H1 (cell line): ENCODE results near the gene RTTN. TPM values are rescaled to one million over a fixed set of nuclear protein-coding genes. Genes with fewer than 3 reads are reported as not detected.

Source experiments
- CTCF ChIA-PET: fragments of 300-600 bp; sonication (Branson Sonifier 250); formaldehyde crosslinking; loops from one replicate; lab custom pipeline; 2021; ENCODE audit not compliant: partially characterized antibody; lab: Charles Lee
- POLR2A ChIA-PET: fragments of 300-600 bp; sonication (Branson Sonifier 250); formaldehyde crosslinking; loops from one replicate; lab custom pipeline; 2021; ENCODE audit warnings: inconsistent platforms; ENCODE audit not compliant: partially characterized antibody; lab: Charles Lee
- DNase-seq, 2 experiments: peaks; one replicate each; pipeline versions ENCODE4 v3.0.0 to v3.0.0-alpha.2; 2010 to 2022; ENCODE audit warnings: low spot score in 2 of 2, low read depth in 1 of 2, mixed read lengths in 1 of 2
- FAIRE-seq: peaks from 2 replicates; lab custom pipeline; 2011; peaks lifted over from hg19 to GRCh38; lab: Jason Lieb, UNC
- H2AFZ ChIP-seq: 2 replicates; pipeline ENCODE4 v1.8.1; 2012; ENCODE audit warnings: low read length, inconsistent platforms
- H2AK5ac ChIP-seq: 2 replicates; pipeline ENCODE4 v1.6.1; 2013; ENCODE audit warnings: low read depth, low read length
- H2BK120ac ChIP-seq: replicated peaks from 2 replicates; pipeline ENCODE3; 2013; ENCODE audit warnings: low read depth, low read length, inconsistent platforms
- H2BK12ac ChIP-seq: 2 replicates; pipeline ENCODE4 v1.6.1; 2013; ENCODE audit warnings: low read depth, low read length
- H2BK15ac ChIP-seq: 2 replicates; pipeline ENCODE4 v1.6.1; 2013; ENCODE audit warnings: low read length
- H2BK20ac ChIP-seq: 2 replicates; pipeline ENCODE4 v1.6.1; 2013; ENCODE audit warnings: low read length
- H2BK5ac ChIP-seq: 2 replicates; pipeline ENCODE4 v1.6.1; 2013; ENCODE audit warnings: low read depth, low read length
- H3K14ac ChIP-seq: 2 replicates; pipeline ENCODE4 v1.6.1; 2013; ENCODE audit warnings: inconsistent platforms; ENCODE audit not compliant: insufficient read length
- H3K18ac ChIP-seq: 2 replicates; pipeline ENCODE4 v1.6.1; 2013; ENCODE audit warnings: low read length; ENCODE audit errors: extremely low read depth
- H3K23ac ChIP-seq: 2 replicates; pipeline ENCODE4 v1.6.1; 2013; ENCODE audit warnings: inconsistent platforms; ENCODE audit not compliant: insufficient read length
- H3K23me2 ChIP-seq: 2 replicates; pipeline ENCODE4 v1.6.1; 2013; ENCODE audit warnings: low read depth, low read length
- H3K27ac ChIP-seq: 2 replicates; pipeline ENCODE4 v1.6.1; 2011; ENCODE audit warnings: low read depth, low read length, inconsistent platforms
- H3K27me3 ChIP-seq, 4 experiments: replicated peaks in 1 of 4; 1 replicate in 1 of 4; 2 replicates in 3 of 4; pipeline versions ENCODE4 v1.6.1 to v1.8.1; 2011 to 2013; ENCODE audit warnings: low read length in 3 of 4, mild to moderate bottlenecking in 3 of 4, inconsistent platforms in 2 of 4, mixed read lengths in 2 of 4, moderate library complexity in 1 of 4; ENCODE audit not compliant: control insufficient read depth in 3 of 4, insufficient read depth in 3 of 4; ENCODE audit errors: extremely low read depth in 1 of 4
- H3K36me3 ChIP-seq, 4 experiments: 2 replicates each; pipeline versions ENCODE4 v1.6.1 to v1.8.1; 2011 to 2013; ENCODE audit warnings: mild to moderate bottlenecking in 4 of 4, low read length in 3 of 4, moderate library complexity in 2 of 4, control low read depth in 1 of 4, inconsistent platforms in 1 of 4; ENCODE audit not compliant: insufficient read depth in 4 of 4, control insufficient read depth in 2 of 4
- H3K4ac ChIP-seq: replicated peaks from 2 replicates; pipeline ENCODE3; 2013; ENCODE audit warnings: low read length, low read depth, mixed read lengths, inconsistent platforms; ENCODE audit not compliant: insufficient read length
- H3K4me1 ChIP-seq, 4 experiments: replicated peaks in 1 of 4; 1 replicate in 1 of 4; 2 replicates in 3 of 4; pipeline versions ENCODE4 v1.6.1 to v1.8.1; 2011 to 2013; ENCODE audit warnings: low read length in 3 of 4, inconsistent platforms in 2 of 4, mixed read lengths in 1 of 4; ENCODE audit not compliant: insufficient read depth in 4 of 4, control insufficient read depth in 3 of 4
- H3K4me2 ChIP-seq, 2 experiments: 2 replicates each; pipeline versions ENCODE4 v1.6.1 to v1.8.1; 2011 to 2013; ENCODE audit warnings: low read depth in 2 of 2, low read length in 2 of 2, control low read depth in 1 of 2, inconsistent platforms in 1 of 2, mild to moderate bottlenecking in 1 of 2; ENCODE audit not compliant: insufficient read depth in 1 of 2
- H3K4me3 ChIP-seq, 4 experiments: fragments of 200-600, 300-600 bp in 1 of 4; sonication (generic), shearing (Covaris generic), sonication (Bioruptor Twin) in 1 of 4; 2 replicates each; pipeline versions ENCODE4 v1.5.1 to v1.8.1; 2011 to 2016; ENCODE audit warnings: low read length in 4 of 4, low read depth in 3 of 4, control low read depth in 2 of 4, inconsistent platforms in 2 of 4, mild to moderate bottlenecking in 2 of 4, mixed read lengths in 1 of 4, moderate library complexity in 1 of 4; ENCODE audit not compliant: insufficient read depth in 2 of 4; ENCODE audit errors: extremely low read depth in 1 of 4
- H3K56ac ChIP-seq: replicated peaks from 2 replicates; pipeline ENCODE3; 2013; ENCODE audit warnings: low read depth, mild to moderate bottlenecking, mixed read lengths, low read length, inconsistent platforms; ENCODE audit not compliant: insufficient read length
- H3K79me1 ChIP-seq: 2 replicates; pipeline ENCODE4 v1.6.1; 2013; ENCODE audit warnings: low read depth, low read length, control low read depth
- H3K79me2 ChIP-seq, 2 experiments: 2 replicates each; pipeline versions ENCODE4 v1.6.1 to v1.8.1; 2012 to 2013; ENCODE audit warnings: low read length in 2 of 2, mild to moderate bottlenecking in 2 of 2, inconsistent platforms in 1 of 2; ENCODE audit not compliant: insufficient read depth in 2 of 2, control insufficient read depth in 1 of 2
- H3K9ac ChIP-seq, 4 experiments: replicated peaks in 1 of 4; 1 replicate in 1 of 4; 2 replicates in 3 of 4; pipeline versions ENCODE4 v1.6.1 to v1.8.1; 2011 to 2013; ENCODE audit warnings: low read depth in 3 of 4, low read length in 3 of 4, control low read depth in 2 of 4, mild to moderate bottlenecking in 2 of 4, moderate library complexity in 2 of 4, inconsistent platforms in 1 of 4; ENCODE audit errors: extremely low read depth in 1 of 4
- H3K9me3 ChIP-seq, 2 experiments: 2 replicates each; pipeline versions ENCODE4 v1.6.1 to v1.8.1; 2012 to 2013; ENCODE audit warnings: mild to moderate bottlenecking in 2 of 2, moderate library complexity in 2 of 2, control low read depth in 1 of 2, inconsistent platforms in 1 of 2, low read depth in 1 of 2, low read length in 1 of 2, mixed read lengths in 1 of 2; ENCODE audit not compliant: insufficient read depth in 2 of 2
- H4K20me1 ChIP-seq, 2 experiments: replicated peaks in 1 of 2; 2 replicates each; pipeline versions ENCODE3 to v1.8.1; 2011 to 2013; ENCODE audit warnings: inconsistent platforms in 2 of 2, low read length in 2 of 2, mild to moderate bottlenecking in 1 of 2; ENCODE audit not compliant: insufficient read depth in 2 of 2, control insufficient read depth in 1 of 2
- H4K5ac ChIP-seq: 2 replicates; pipeline ENCODE4 v1.6.1; 2013; ENCODE audit warnings: low read length, low read depth, mixed read lengths, inconsistent platforms; ENCODE audit not compliant: insufficient read length
- H4K8ac ChIP-seq: 2 replicates; pipeline ENCODE4 v1.8.0; 2013; ENCODE audit warnings: mild to moderate bottlenecking, moderate library complexity, low read length, inconsistent platforms; ENCODE audit not compliant: insufficient read depth; ENCODE audit errors: extremely low read depth
- H4K91ac ChIP-seq: replicated peaks from 2 replicates; pipeline ENCODE3; 2013; ENCODE audit warnings: low read length, mixed read lengths, inconsistent platforms; ENCODE audit not compliant: insufficient read length
- ASH2L ChIP-seq: fragments of 200-600, 300-600 bp; sonication (generic); IDR thresholded peaks from one replicate; pipeline ENCODE4 v1.7.1; 2017; ENCODE audit warnings: low read length
- CHD2 ChIP-seq: IDR thresholded peaks from 2 replicates; pipeline ENCODE4 v1.6.1; 2012; ENCODE audit warnings: low read length, improper control_type of control experiment
- KDM1A ChIP-seq: fragments of 200-600, 300-600 bp; sonication (generic); IDR thresholded peaks from 2 replicates; pipeline ENCODE4 v1.7.1; 2016; ENCODE audit warnings: mild to moderate bottlenecking, low read length, borderline replicate concordance
- TAF1 ChIP-seq: IDR thresholded peaks from 2 replicates; pipeline ENCODE4 v1.6.1; 2011; ENCODE audit warnings: mild to moderate bottlenecking, low read depth, low read length
- WGBS, 2 experiments: shearing (Covaris generic) in 1 of 2; methylation state at CpG; one replicate each; pipeline versions ENCODE4 v1.1.6 to v1.1.7; 2013 to 2015; ENCODE audit warnings: low lambda C conversion rate in 2 of 2, mixed read lengths in 2 of 2, inconsistent platforms in 1 of 2, low coverage in 1 of 2, missing lambda C conversion rate in 1 of 2; ENCODE audit not compliant: insufficient replicate concordance in 2 of 2, insufficient coverage in 1 of 2, insufficient read length in 1 of 2; ENCODE audit errors: extremely low coverage in 1 of 2, missing lambda C conversion rate in 1 of 2; 5-methylcytosine and 5-hydroxymethylcytosine counted together
- polyA plus RNA-seq, 7 experiments: library from polyadenylated mRNA; depleted of rRNA in 3 of 7; stranded (reverse) in 5 of 7; unstranded in 2 of 7; fragments of >200 nt in 5 of 7; fragments of 200-250 nt in 2 of 7; gene quantifications; 1 replicate in 5 of 7; 2 replicates in 1 of 7; 4 replicates in 1 of 7; pipeline versions ENCODE4 v1.2.1 to v1.2.3, GENCODE V29; 2011 to 2013; ENCODE audit warnings: missing spikeins in 2 of 7, mixed read lengths in 2 of 7
- total RNA-seq: library from RNA; stranded (reverse); fragmentation: NEBNext Ultra II Directional; extraction: Animal tissue kit (Norgen Biotek cat#: 25700); gene quantifications from 2 replicates; pipeline ENCODE4 v1.2.1, GENCODE V29; 2021
- TF ChIP-seq, protein P1 (sequence below): IDR thresholded peaks from 2 replicates; pipeline ENCODE4 v1.6.1; 2012; ENCODE audit warnings: low read length, inconsistent platforms

RTTN gene
- total and polyA plus RNA-seq, 2 of the 8 experiments (the other 6 are each of a cell fraction or from before 2014, with no cell fraction given) = 9.1 to 21.4 TPM

DNA sequence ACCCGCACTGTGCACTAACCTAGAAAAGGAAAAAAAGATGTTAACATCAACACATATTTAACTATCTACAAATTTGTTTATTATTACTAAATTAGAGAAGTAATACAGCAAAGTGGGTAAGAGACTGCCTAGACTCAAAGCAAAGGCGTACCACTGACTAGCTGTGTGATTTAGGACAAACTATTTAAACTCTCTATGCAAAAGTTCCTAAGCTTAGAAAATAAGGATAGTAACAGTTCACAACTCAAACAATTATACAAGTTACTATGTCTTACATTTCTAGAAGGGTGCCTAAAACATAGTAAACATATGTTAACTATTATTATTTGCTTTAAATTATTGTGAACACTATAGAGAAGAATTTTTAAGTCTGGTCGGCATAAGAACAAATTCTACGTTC lies 119.4 kb downstream of the RTTN start:
- H2BK15ac ChIP-seq = no peak overlapping the region
- no peak overlapping the region for H2BK20ac ChIP-seq
- TF ChIP-seq KDM1A = no peak
- TF ChIP-seq, protein P1, sequence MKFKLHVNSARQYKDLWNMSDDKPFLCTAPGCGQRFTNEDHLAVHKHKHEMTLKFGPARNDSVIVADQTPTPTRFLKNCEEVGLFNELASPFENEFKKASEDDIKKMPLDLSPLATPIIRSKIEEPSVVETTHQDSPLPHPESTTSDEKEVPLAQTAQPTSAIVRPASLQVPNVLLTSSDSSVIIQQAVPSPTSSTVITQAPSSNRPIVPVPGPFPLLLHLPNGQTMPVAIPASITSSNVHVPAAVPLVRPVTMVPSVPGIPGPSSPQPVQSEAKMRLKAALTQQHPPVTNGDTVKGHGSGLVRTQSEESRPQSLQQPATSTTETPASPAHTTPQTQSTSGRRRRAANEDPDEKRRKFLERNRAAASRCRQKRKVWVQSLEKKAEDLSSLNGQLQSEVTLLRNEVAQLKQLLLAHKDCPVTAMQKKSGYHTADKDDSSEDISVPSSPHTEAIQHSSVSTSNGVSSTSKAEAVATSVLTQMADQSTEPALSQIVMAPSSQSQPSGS = no peak
- TF ChIP-seq ASH2L = no peak
- TF ChIP-seq CHD2 = no peak
- TF ChIP-seq TAF1 = no peak
- no peaks in the 10 kb centered on the region for H4K20me1 ChIP-seq
- H3K79me2 ChIP-seq = no peaks in the 10 kb centered on the region
- no peaks in the 10 kb centered on the region for H3K79me1 ChIP-seq
- no peak overlapping the region for H3K27ac ChIP-seq
- no peak overlapping the region for H3K14ac ChIP-seq
- H3K9me3 ChIP-seq = no peaks in the 10 kb centered on the region
- no peak for DNase-seq
- H3K27me3 ChIP-seq = no peaks in the 10 kb centered on the region
- H3K4me1 ChIP-seq = no peaks in the 10 kb centered on the region
- H3K4me3 ChIP-seq = no peak overlapping the region
- H3K36me3 ChIP-seq = peaks cover 0 to 6% (median 2%) of the 10 kb centered on the region in 4 experiments; a peak in 3 of 8 replicates
- no peak for FAIRE-seq
- no peak overlapping the region for H3K18ac ChIP-seq
- no peak overlapping the region for H3K56ac ChIP-seq
- no peak overlapping the region for H2BK5ac ChIP-seq
- ChIA-PET POLR2A (no interaction called here), CTCF (interaction anchor here (0.7 to 2.6 kb wide), 14 partner anchors 8 to 603 kb away, joined by 3 to 10 read pairs (median 3); no protein-coding TSS in a partner anchor)
- no peak overlapping the region for H2BK12ac ChIP-seq
- no peak overlapping the region for H3K23ac ChIP-seq
- no peak overlapping the region for H3K4me2 ChIP-seq
- H4K5ac ChIP-seq = no peak overlapping the region
- no peak overlapping the region for H3K9ac ChIP-seq
- 93% methylated on average over 4 of the region's 4 CpGs; no CpG with 5 or more reads in 1 of the 2 experiments for WGBS, 2 experiments
- no peak overlapping the region for H2BK120ac ChIP-seq
- H4K8ac ChIP-seq = no peak overlapping the region
- no peak overlapping the region for H3K4ac ChIP-seq
- no peak overlapping the region for H2AK5ac ChIP-seq
- H4K91ac ChIP-seq = no peak overlapping the region
- no peaks in the 10 kb centered on the region for H3K23me2 ChIP-seq
- H2AFZ ChIP-seq = no peak overlapping the region
